ENCODE results near the gene NXN. TPM values are rescaled to one million over a fixed set of nuclear protein-coding genes. Genes with fewer than 3 reads are reported as not detected.

The NXN gene
- total RNA-seq, 4 donors from 2014 or later: 11.3 to 51.6 (median 31.8) TPM

DNA sequence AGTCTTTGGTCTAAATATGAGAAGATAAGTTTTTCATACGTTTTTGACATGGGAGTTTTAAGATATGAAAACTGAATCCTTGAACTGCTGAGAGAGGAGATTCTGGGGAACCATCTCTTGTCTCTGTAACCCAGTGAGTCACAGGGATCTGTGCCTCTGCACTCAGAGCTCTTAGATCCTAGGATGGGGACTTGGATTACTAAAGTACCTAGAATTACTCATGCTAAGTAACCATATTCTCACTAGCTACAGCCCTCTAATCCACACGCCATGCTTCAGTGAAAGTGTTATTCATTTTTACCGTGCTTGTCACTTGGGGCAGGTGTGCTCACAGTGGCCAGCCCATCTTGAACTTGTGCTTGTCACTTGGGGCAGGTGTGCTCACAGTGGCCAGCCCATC is 195.4 kb downstream of the NXN start:
- DNase-seq (ENCODE audit: low spot score in 2 of 2): peak in 1 of 2 donors; percentile 32
- intact Hi-C loops (cut with DNase I; ENCODE audit: low total_unique reads): no loop called here
- WGBS, 2 donors: 73 to 76% methylated on average over 3 of the region's 3 CpGs
- no peak overlapping the region for H3K4me3 ChIP-seq (ENCODE audit: low read depth, poor library complexity, severe bottlenecking)
- TF ChIP-seq CTCF (IDR thresholded peaks at IDR 0.05) (no peak), POLR2A (IDR thresholded peaks at IDR 0.05) (no peak)

- peak in 1 of 3 donors; percentile 10 for TF ChIP-seq CTCF (IDR thresholded peaks at IDR 0.05)
- no peak for TF ChIP-seq POLR2A (IDR thresholded peaks at IDR 0.05)
- intact Hi-C loops (cut with DNase I; ENCODE audit: low total_unique reads): no loop called here
- H3K4me3 ChIP-seq (ENCODE audit: low read depth, poor library complexity, severe bottlenecking): peak within 1 kb of the TSS; percentile 90
- peak; percentile 93 to 99 for DNase-seq (ENCODE audit: low spot score in 2 of 2)
- 0% methylated on average over 31 to 78 of the region's 87 CpGs for WGBS, 2 donors
Measured at GRCh38 chr17:781805-782731, 197.5 kb downstream of the NXN start, which contains the start of the genes GLOD4 and MRM3. Gene GLOD4, minus strand, starts transcription at chr17:782280. Its CDS starts 25 bp downstream, at chr17:782255. Gene MRM3, plus strand, starts transcription at chr17:782353. Its CDS starts 26 bp downstream, at chr17:782379.

GRCh38 chr17:778096-778495 is 201.5 kb downstream of the NXN start:
- no peak overlapping the region for H3K4me3 ChIP-seq (ENCODE audit: low read depth, poor library complexity, severe bottlenecking)
- peak in 1 of 2 donors; percentile 68 for DNase-seq (ENCODE audit: low spot score in 2 of 2)
- intact Hi-C loops (cut with DNase I; ENCODE audit: low total_unique reads): no loop called here
- TF ChIP-seq POLR2A (IDR thresholded peaks at IDR 0.05) (no peak), CTCF (IDR thresholded peaks at IDR 0.05) (no peak)
- 86 to 94% methylated on average over 11 of the region's 11 CpGs for WGBS, 2 donors

GRCh38 chr17:774313-774584 is 205.3 kb downstream of the NXN start:
- TF ChIP-seq POLR2A (IDR thresholded peaks at IDR 0.05) (no peak), CTCF (IDR thresholded peaks at IDR 0.05) (no peak)
- WGBS, 2 donors: 84 to 92% methylated on average over 5 of the region's 5 CpGs
- intact Hi-C loops (cut with DNase I; ENCODE audit: low total_unique reads): no loop called here

DNA sequence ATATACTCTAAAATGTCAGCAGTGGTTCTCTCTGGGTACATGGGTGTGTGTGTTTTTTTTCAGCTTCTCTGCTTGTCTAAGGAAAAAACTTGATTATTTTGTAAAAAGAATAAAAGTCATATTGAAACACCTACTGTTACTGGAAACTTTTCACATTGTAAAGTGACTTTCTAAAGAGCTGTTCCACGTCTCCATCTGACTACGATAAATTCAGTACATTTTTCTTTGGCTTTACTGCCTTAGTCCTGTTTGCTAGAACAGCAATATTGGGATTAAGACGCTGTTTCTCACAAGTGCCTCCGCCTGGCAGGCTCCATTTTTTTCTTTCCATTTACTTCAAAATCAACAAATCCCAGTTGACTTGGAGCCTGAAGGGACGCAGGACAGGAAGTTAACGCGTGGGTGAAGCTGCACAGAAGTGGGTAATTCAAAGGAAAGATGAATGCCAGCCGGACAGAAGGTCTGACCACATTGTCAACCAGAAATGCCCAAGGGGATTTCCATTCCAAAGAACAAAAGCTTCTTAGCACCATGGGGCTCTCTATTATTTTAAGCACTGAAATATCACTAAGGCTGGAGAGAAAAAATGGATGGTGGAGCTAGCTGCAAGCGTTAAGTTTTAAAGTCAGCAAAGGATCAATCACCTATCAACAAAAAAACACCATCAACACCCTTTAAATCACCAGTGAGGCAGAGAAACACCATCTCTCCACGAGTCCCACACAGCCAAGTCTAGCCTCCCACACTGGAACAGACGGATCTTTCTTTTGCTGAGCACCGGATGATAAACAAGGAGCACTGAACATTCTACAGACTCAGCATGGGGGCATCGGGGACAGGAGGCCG is 205.9 kb downstream of the NXN start:
- no peak overlapping the region for H3K4me3 ChIP-seq (ENCODE audit: low read depth, poor library complexity, severe bottlenecking)
- intact Hi-C loops (cut with DNase I; ENCODE audit: low total_unique reads): no loop called here
- whole genome bisulfite sequencing, 2 donors: 79 to 82% methylated on average over 14 of the region's 14 CpGs
- DNase-seq (ENCODE audit: low spot score in 2 of 2): peak in 1 of 2 donors; percentile 40
- TF ChIP-seq POLR2A (IDR thresholded peaks at IDR 0.05) (no peak), CTCF (IDR thresholded peaks at IDR 0.05) (no peak)

More at GRCh38 chr17:774313-774584, 205.3 kb downstream of the NXN start:
- DNase-seq (ENCODE audit: low spot score in 2 of 2): peak in 1 of 2 donors; percentile 58
- no peak overlapping the region for H3K4me3 ChIP-seq (ENCODE audit: low read depth, poor library complexity, severe bottlenecking)
